ENCODE measurements around the gene MAPK11.

Gene MAPK11

GRCh38 chr22:50259302-50259701 lies 10.9 kb downstream of the MAPK11 start:
- Histone ChIP-seq H2BK12ac (ENCODE audit: low read length in 2 of 2) (no peak overlapping the region), H3K9me3 (ENCODE audit: control insufficient read depth, low read length) (no peaks in the 10 kb centered on the region), H3K18ac (ENCODE audit: low read depth in 1 of 2, low read length in 2 of 2) (no peak overlapping the region), H3K27ac (ENCODE audit: low read length, poor library complexity, severe bottlenecking) (no peak overlapping the region), H2BK120ac (ENCODE audit: low read depth, low read length) (no peak overlapping the region), H3K4me3 (ENCODE audit: insufficient read depth in 1 of 2, low read depth in 1 of 2, low read length in 2 of 2) (no peak overlapping the region), H4K91ac (ENCODE audit: low read length) (no peak overlapping the region), H2AK5ac (ENCODE audit: low read length, severe bottlenecking) (no peak overlapping the region), H3K23ac (ENCODE audit: low read length in 2 of 2) (peak overlapping the region in 1 of 2 experiments; percentile 54), H3K79me1 (replicated peaks; ENCODE audit: low read length, poor library complexity, severe bottlenecking) (peaks cover 21% of the 10 kb centered on the region), H3K9ac (ENCODE audit: low read length) (no peak overlapping the region), H4K8ac (ENCODE audit: low read length) (no peak overlapping the region), H3K14ac (ENCODE audit: low read length in 2 of 2) (no peak overlapping the region), H3K27me3 (ENCODE audit: control insufficient read depth in 1 of 2, insufficient read depth in 1 of 2, low read length in 2 of 2) (peaks cover 0 to 5% of the 10 kb centered on the region in 2 experiments), H3K4me2 (ENCODE audit: low read length, poor library complexity, severe bottlenecking) (no peak overlapping the region), H2BK5ac (ENCODE audit: low read depth, low read length, poor library complexity, severe bottlenecking) (no peak overlapping the region), H3K4me1 (ENCODE audit: control insufficient read depth, insufficient read depth, low read depth, low read length) (peaks cover 37% of the 10 kb centered on the region), H2BK15ac (ENCODE audit: low read depth, poor library complexity, severe bottlenecking) (no peak overlapping the region), H2AFZ (ENCODE audit: low read depth, low read length) (no peak overlapping the region), H3K36me3 (ENCODE audit: control insufficient read depth in 1 of 2, insufficient read depth in 2 of 2, low read depth in 1 of 2, low read length in 2 of 2) (peaks cover 4 to 50% of the 10 kb centered on the region in 2 experiments), H3K4ac (ENCODE audit: low read depth in 1 of 2, low read length in 2 of 2) (no peak overlapping the region)
- WGBS: 94% methylated on average over 14 of the region's 15 CpGs
- no peak for DNase-seq

DNA sequence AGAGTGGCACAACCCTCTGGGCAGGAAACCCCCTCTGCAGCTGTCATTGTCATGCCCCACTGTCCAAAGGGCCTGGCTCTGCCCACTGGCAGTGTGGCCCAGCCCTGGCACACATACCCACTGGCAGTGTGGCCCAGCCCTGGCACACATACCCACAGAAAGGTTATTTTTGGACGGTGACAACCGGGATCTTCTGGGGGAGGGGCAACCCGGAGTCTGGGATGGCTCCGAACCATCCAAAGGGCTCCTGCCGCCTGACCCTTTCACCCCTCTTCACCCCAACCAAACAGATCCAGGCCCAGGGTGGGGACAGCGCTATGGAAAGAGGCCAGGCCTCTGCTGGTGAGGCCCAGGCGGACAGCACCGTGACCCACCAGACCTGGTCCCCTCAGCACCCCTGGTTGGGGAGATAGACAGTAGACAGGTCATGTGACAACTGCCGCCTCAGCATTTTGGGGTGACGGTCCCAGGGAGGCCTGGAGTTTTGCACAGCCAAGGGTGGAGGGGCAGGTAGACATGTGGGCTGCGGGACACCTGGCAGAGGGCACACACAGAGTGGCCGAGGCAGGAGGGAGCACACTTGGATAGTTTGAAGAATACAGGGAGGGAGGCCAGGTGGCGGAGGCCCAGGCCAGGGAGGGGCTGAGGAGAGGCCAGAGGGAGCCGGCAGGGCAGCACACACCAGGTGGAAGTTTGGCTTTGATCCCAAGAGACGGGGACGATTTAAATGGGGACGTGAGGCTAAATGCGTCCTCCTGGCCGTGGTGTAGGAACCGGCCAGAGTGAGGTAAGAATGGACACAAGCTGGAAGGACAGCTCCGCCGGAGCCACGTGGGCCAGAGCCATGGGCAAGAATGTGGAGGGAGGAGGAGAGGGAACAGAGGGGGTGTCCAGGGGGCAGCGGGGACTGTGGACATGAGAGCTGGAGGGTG lies 11.6 kb downstream of the MAPK11 start:
- 92% methylated on average over 23 of the region's 24 CpGs for WGBS
- Histone ChIP-seq H2BK12ac (ENCODE audit: low read length in 2 of 2) (peak overlapping the region in 1 of 2 experiments; percentile 19), H3K23ac (ENCODE audit: low read length in 2 of 2) (peak overlapping the region in 1 of 2 experiments; percentile 54), H3K4me1 (ENCODE audit: control insufficient read depth, insufficient read depth, low read depth, low read length) (peaks cover 37% of the 10 kb centered on the region), H2BK15ac (ENCODE audit: low read depth, poor library complexity, severe bottlenecking) (no peak overlapping the region), H2BK120ac (ENCODE audit: low read depth, low read length) (no peak overlapping the region), H3K18ac (ENCODE audit: low read depth in 1 of 2, low read length in 2 of 2) (no peak overlapping the region), H3K4me3 (ENCODE audit: insufficient read depth in 1 of 2, low read depth in 1 of 2, low read length in 2 of 2) (no peak overlapping the region), H3K4ac (ENCODE audit: low read depth in 1 of 2, low read length in 2 of 2) (no peak overlapping the region), H3K27me3 (ENCODE audit: control insufficient read depth in 1 of 2, insufficient read depth in 1 of 2, low read length in 2 of 2) (peaks cover 0 to 5% of the 10 kb centered on the region in 2 experiments), H3K9ac (ENCODE audit: low read length) (no peak overlapping the region), H3K79me1 (replicated peaks; ENCODE audit: low read length, poor library complexity, severe bottlenecking) (peaks cover 21% of the 10 kb centered on the region), H3K9me3 (ENCODE audit: control insufficient read depth, low read length) (no peaks in the 10 kb centered on the region), H3K36me3 (ENCODE audit: control insufficient read depth in 1 of 2, insufficient read depth in 2 of 2, low read depth in 1 of 2, low read length in 2 of 2) (peaks cover 4 to 56% of the 10 kb centered on the region in 2 experiments), H3K27ac (ENCODE audit: low read length, poor library complexity, severe bottlenecking) (no peak overlapping the region), H2AFZ (ENCODE audit: low read depth, low read length) (no peak overlapping the region), H2BK5ac (ENCODE audit: low read depth, low read length, poor library complexity, severe bottlenecking) (no peak overlapping the region), H4K91ac (ENCODE audit: low read length) (peak overlapping the region; percentile 46), H4K8ac (ENCODE audit: low read length) (peak overlapping the region; percentile 38), H3K4me2 (ENCODE audit: low read length, poor library complexity, severe bottlenecking) (no peak overlapping the region), H3K14ac (ENCODE audit: low read length in 2 of 2) (no peak overlapping the region), H2AK5ac (ENCODE audit: low read length, severe bottlenecking) (no peak overlapping the region)
- DNase-seq: no peak

DNA sequence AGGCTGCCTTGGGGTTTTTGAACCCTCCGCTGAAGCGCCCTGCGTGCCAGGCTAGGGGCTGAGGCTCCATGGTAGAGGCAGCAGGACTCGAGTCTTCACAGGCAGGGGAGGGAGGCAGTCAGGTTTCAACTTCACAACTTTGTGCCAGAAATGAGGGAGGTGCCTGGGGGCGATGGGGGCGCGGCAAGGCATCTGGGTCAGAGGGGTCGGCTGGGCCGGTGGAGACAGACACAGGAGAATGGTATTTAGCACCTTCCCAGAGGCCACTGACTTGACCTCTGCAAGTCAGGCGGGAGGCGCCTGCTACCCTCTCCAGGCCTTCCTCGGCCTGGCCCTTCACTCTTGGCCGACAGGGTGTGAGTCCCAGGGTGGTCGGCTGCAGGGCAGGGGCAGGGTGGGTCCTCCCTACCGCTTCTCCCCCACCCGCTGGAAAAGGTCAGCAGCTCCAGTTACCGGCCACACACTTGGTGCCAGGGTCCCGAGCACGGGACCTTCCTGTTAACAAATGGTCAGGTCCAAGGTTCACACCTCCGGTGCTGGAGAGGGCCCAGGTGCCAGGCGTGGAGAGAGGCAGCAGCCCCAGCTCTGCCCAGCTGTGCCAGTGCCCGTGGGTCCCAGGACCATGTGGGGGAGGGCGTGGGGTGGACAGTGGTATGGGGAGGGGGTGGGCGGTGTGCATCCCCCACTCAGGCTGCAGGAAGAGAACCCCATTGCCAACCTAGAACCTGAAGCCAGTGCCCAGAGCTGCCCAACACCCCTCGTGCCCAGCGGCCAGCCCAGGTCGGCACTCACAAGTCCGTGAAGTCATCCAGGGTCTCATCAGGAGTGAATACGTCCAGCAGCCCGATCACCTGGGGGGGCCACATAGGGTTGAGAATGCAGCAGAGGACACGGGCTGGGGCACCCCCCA lies 12.5 kb downstream of the MAPK11 start:
- no peak overlapping the region for H3K4me2 ChIP-seq (ENCODE audit: low read length, poor library complexity, severe bottlenecking)
- peaks cover 4 to 64% of the 10 kb centered on the region in 2 experiments for H3K36me3 ChIP-seq (ENCODE audit: control insufficient read depth in 1 of 2, insufficient read depth in 2 of 2, low read depth in 1 of 2, low read length in 2 of 2)
- H3K9ac ChIP-seq (ENCODE audit: low read length): no peak overlapping the region
- no peak overlapping the region for H3K18ac ChIP-seq (ENCODE audit: low read depth in 1 of 2, low read length in 2 of 2)
- peaks cover 21% of the 10 kb centered on the region for H3K79me1 ChIP-seq (replicated peaks; ENCODE audit: low read length, poor library complexity, severe bottlenecking)
- H3K23ac ChIP-seq (ENCODE audit: low read length in 2 of 2): no peak overlapping the region
- H3K4me1 ChIP-seq (ENCODE audit: control insufficient read depth, insufficient read depth, low read depth, low read length): peaks cover 31% of the 10 kb centered on the region
- H2AFZ ChIP-seq (ENCODE audit: low read depth, low read length): no peak overlapping the region
- no peak overlapping the region for H3K27ac ChIP-seq (ENCODE audit: low read length, poor library complexity, severe bottlenecking)
- H4K91ac ChIP-seq (ENCODE audit: low read length): peak overlapping the region; percentile 18
- H3K9me3 ChIP-seq (ENCODE audit: control insufficient read depth, low read length): no peaks in the 10 kb centered on the region
- H4K8ac ChIP-seq (ENCODE audit: low read length): no peak overlapping the region
- H2BK12ac ChIP-seq (ENCODE audit: low read length in 2 of 2): peak overlapping the region in 1 of 2 experiments; percentile 19
- no peak overlapping the region for H2AK5ac ChIP-seq (ENCODE audit: low read length, severe bottlenecking)
- H2BK5ac ChIP-seq (ENCODE audit: low read depth, low read length, poor library complexity, severe bottlenecking): no peak overlapping the region
- no peak overlapping the region for H2BK120ac ChIP-seq (ENCODE audit: low read depth, low read length)
- WGBS: 80% methylated on average over 31 of the region's 31 CpGs
- H2BK15ac ChIP-seq (ENCODE audit: low read depth, poor library complexity, severe bottlenecking): no peak overlapping the region
- no peak overlapping the region for H3K14ac ChIP-seq (ENCODE audit: low read length in 2 of 2)
- H3K4ac ChIP-seq (ENCODE audit: low read depth in 1 of 2, low read length in 2 of 2): no peak overlapping the region
- H3K27me3 ChIP-seq (ENCODE audit: control insufficient read depth in 1 of 2, insufficient read depth in 1 of 2, low read length in 2 of 2): peaks cover 0 to 5% of the 10 kb centered on the region in 2 experiments
- no peak overlapping the region for H3K4me3 ChIP-seq (ENCODE audit: insufficient read depth in 1 of 2, low read depth in 1 of 2, low read length in 2 of 2)
- DNase-seq: no peak

DNA sequence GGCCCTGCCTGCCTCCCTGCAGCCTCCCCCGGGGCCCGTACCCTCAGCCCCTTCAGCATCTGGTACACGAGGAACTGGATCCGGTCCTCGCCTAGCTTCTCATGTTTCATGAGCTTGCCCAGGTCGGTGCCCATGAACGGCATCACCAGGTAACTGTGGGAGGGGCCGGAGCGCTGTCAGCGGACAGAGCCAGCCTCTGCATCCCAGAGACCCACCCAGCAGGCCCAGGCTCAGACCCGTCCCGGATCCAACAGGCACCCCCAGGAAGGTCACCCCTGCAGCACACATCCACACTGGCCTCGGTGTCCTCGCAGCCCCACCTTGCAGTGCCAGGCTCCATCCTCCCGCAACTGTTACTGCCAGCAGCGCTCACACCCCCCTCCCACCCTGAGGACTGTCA lies 13.1 kb downstream of the MAPK11 start:
- no peak overlapping the region for H2BK5ac ChIP-seq (ENCODE audit: low read depth, low read length, poor library complexity, severe bottlenecking)
- no peak overlapping the region for H3K4me3 ChIP-seq (ENCODE audit: insufficient read depth in 1 of 2, low read depth in 1 of 2, low read length in 2 of 2)
- H2BK12ac ChIP-seq (ENCODE audit: low read length in 2 of 2): no peak overlapping the region
- H3K4me1 ChIP-seq (ENCODE audit: control insufficient read depth, insufficient read depth, low read depth, low read length): peaks cover 24% of the 10 kb centered on the region
- H3K36me3 ChIP-seq (ENCODE audit: control insufficient read depth in 1 of 2, insufficient read depth in 2 of 2, low read depth in 1 of 2, low read length in 2 of 2): peaks cover 4 to 68% of the 10 kb centered on the region in 2 experiments
- WGBS: 97% methylated on average over 16 of the region's 16 CpGs
- no peak overlapping the region for H3K23ac ChIP-seq (ENCODE audit: low read length in 2 of 2)
- no peak for DNase-seq
- no peak overlapping the region for H4K8ac ChIP-seq (ENCODE audit: low read length)
- H2BK120ac ChIP-seq (ENCODE audit: low read depth, low read length): no peak overlapping the region
- H3K9me3 ChIP-seq (ENCODE audit: control insufficient read depth, low read length): no peaks in the 10 kb centered on the region
- no peak overlapping the region for H3K18ac ChIP-seq (ENCODE audit: low read depth in 1 of 2, low read length in 2 of 2)
- H2AFZ ChIP-seq (ENCODE audit: low read depth, low read length): no peak overlapping the region
- no peak overlapping the region for H3K14ac ChIP-seq (ENCODE audit: low read length in 2 of 2)
- H3K27ac ChIP-seq (ENCODE audit: low read length, poor library complexity, severe bottlenecking): no peak overlapping the region
- H2AK5ac ChIP-seq (ENCODE audit: low read length, severe bottlenecking): no peak overlapping the region
- H3K27me3 ChIP-seq (ENCODE audit: control insufficient read depth in 1 of 2, insufficient read depth in 1 of 2, low read length in 2 of 2): no peaks in the 10 kb centered on the region
- no peak overlapping the region for H2BK15ac ChIP-seq (ENCODE audit: low read depth, poor library complexity, severe bottlenecking)
- no peak overlapping the region for H3K9ac ChIP-seq (ENCODE audit: low read length)
- no peak overlapping the region for H3K4ac ChIP-seq (ENCODE audit: low read depth in 1 of 2, low read length in 2 of 2)
- peaks cover 21% of the 10 kb centered on the region for H3K79me1 ChIP-seq (replicated peaks; ENCODE audit: low read length, poor library complexity, severe bottlenecking)
- no peak overlapping the region for H3K4me2 ChIP-seq (ENCODE audit: low read length, poor library complexity, severe bottlenecking)
- peak overlapping the region; percentile 18 for H4K91ac ChIP-seq (ENCODE audit: low read length)
